CD4-positive, alpha-beta T cell treated with Interleukin-17A for 1 hour (primary cell): ENCODE measurements around the gene GRK3.

Source experiments
- DNase-seq: peaks from one replicate; pipeline ENCODE4 v3.0.0-alpha.2; 2020

The GRK3 gene

DNA sequence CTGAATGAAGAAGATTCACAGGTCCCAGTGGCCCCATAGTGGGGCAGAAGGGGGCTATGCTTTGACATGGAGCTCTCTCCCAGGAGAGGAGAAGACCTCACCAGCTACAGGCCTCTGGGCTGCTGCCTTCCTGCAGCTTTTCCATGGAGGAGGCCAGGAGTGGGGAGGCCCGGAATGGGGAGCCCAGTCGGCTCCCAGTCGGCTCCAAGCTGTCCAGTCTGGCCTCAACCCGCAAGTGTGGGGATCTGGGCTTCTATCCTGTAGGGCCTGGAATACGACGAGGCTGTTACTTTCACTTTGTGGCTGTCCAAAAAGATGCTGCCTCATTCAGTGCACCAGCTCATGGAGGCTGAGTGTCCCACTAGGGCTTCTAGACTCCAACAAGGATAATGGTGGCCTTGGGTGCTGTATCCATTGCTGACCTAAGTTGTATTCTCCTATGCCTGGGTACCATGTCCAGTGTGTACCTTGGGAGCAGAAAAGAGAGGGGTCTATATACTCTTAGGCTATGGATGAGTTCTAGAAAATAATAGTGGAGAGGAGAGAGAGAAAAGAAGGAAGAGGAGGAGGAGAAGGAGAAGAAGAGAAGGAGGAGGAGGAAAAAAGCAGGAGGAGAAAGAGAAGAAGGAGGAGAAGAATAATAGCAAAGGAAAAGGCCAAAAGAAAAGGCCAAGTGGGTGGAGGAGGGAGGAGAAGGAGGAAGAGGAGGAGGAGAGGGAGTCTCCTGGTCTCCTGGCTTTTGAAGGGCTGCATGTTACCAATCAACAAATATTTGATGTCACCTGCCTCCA is 178.6 kb downstream of the GRK3 start:
- no peak for DNase-seq

- no peak for DNase-seq
Observed at GRCh38 chr22:25744694-25745093, 180.2 kb downstream of the GRK3 start.

DNA sequence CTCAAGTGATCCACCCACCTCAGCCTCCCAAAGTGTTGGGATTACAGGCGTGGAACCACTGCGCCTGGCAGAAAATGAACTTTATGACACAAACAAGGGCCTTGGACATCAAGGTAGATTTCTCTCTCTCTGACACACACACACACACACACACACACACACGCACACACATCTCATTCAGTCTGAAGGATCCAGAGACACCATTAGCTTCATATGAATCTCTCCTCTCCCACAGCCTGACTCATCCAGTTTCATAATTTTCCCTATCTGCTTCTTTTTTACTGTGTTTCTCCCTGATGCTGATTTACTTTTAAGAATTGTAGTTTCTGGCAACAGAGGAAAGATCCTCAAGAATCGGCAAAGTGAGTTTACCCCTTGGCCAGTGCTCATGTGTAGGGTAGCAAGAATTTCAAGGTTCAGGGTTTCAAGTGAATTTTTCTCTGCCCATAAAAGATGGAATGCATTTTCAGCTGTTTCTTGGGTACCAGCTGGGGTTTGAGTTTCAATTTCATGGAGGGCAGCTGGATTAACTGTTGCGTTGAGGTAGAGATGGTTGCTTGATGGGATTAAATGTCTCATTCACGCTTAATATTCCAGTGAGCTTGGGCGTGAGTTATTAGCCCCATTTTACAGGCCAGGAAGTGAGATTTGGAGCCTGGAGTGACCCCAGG is 181.0 kb downstream of the GRK3 start:
- DNase-seq, result no peak

GRCh38 chr22:25746012-25746373 is 181.5 kb downstream of the GRK3 start:
- DNase-seq, result no peak

DNA sequence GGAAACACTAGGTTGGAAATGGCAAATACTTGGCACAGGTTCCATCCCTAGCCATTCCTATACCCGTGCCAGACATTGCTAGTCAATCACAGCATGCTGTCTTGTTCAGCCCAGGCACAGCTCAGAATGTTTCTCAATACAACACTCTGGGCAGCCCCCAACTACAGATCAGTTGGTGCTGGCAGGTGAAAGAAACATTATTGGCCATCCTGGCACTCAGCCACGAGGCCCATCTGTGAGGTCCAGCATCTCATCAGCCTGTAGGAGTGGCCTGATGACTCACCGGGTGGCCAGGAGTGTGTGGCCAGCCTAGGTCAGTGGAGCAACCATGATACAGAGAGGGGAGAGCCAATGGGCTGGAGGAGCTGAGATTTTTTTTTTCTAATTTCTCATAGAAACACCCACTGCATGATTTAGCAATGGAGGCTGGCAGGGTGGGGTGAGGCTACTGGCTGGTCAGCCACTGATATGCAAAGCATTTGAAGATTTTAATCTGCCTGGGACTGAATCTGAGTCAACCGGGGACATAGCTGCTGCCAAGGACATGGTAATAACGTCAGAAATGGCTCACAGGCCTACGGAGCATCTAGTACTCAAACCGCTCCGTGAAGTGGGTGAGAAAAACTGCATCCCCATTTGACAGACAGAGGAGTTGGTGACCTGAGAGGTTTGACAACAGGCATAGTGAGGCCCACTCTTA is 182.9 kb downstream of the GRK3 start:
- DNase-seq, result no peak

- DNase-seq, result no peak
Observed at GRCh38 chr22:25748140-25748539, 183.7 kb downstream of the GRK3 start.

DNA sequence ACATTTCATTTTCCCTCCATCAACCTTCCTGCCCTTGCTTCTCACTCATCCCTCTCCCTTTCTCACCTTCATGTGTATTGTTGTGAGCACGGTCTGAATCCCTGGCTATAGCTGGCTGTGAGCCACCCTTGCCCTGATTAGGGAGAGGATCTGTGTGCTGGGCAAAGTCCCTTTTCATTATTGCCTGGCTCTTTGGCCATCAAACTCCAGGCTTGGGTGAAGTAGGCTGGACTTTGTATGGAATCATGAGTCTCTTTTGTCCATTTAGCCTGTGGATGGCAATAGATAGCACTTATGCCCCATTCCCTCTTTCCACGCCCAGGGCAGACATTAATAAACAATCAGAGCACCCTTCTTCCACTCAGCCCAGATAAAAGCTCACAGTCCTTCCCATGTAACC is 184.2 kb downstream of the GRK3 start:
- no peak for DNase-seq

- no peak for DNase-seq
Observed at GRCh38 chr22:25749420-25750169, 185.1 kb downstream of the GRK3 start.

GRCh38 chr22:25750569-25751173 is 186.2 kb downstream of the GRK3 start:
- no peak for DNase-seq

- DNase-seq, result no peak
Observed at GRCh38 chr22:25751174-25751581, 186.7 kb downstream of the GRK3 start.

DNA sequence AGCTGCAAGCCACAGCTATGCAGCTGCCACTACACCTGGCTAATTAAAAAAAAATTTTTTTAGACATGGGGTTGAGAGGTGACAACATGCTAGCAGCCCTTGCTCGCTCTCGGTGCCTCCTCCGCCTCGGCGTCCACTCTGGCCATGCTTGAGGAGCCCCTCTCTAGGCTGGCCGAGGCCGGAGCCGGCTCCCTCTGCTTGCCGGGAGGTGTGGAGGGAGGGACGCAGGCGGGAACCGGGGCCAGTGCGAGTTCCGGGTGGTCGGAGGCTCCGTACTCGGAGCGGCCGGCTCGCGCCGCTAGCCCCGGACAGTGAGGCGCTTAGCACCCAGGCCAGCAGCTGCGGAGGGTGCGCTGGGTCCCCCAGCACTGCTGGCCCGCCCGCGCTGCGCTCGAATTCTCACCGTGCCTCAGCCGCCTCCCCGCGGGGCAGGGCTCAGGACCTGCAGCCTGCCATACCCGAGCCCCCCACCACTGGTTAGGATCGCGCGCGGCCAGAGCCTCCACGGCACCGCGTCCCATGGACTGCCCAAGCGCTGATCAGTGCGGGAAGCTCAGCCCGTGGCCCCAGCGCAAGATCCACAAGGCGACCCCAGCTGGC is 188.2 kb downstream of the GRK3 start:
- DNase-seq, result no peak

GRCh38 chr22:25753252-25753651 is 188.8 kb downstream of the GRK3 start:
- no peak for DNase-seq

GRCh38 chr22:25754527-25755202 is 190.2 kb downstream of the GRK3 start:
- DNase-seq, result no peak

DNA sequence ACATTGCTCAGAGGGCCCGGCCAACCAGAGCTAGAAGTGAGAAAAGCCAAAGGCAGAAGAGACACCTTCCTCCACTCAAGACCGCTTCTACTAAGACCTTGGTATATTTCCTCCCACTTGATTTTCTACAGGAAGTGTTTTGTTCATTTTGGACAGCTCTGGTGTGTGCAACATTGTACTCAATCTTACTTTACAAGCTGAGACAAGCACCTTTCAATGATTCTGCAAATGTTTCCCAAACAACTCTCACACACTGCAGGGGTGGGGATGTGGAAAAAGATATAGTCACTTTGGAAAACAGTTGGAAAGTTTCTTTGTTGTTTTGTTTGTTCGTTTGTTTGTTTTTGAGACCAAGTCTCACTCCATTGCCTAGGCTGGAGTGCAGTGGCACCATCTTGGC is 193.2 kb downstream of the GRK3 start:
- DNase-seq, result no peak

DNA sequence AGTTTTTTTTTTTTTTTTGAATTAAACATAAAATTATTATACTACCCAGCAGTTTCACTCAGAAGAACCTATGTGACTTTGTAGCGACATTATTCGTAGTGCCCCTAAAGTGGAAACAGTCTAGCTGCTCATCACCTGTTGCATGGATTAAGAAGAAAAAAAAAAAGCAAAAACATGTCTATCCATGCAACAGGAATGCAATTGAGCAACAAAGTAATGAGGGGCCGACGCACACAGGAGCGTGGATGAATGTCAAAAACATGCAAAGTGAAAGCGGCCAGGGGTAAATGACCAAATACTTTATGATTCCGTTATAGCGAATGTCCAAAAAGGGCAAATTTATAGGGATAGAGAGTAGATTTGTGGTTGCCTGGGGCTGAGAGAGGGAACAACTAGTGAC is 193.8 kb downstream of the GRK3 start:
- no peak for DNase-seq

- no peak for DNase-seq
Observed at GRCh38 chr22:25759825-25760231, 195.4 kb downstream of the GRK3 start.

DNA sequence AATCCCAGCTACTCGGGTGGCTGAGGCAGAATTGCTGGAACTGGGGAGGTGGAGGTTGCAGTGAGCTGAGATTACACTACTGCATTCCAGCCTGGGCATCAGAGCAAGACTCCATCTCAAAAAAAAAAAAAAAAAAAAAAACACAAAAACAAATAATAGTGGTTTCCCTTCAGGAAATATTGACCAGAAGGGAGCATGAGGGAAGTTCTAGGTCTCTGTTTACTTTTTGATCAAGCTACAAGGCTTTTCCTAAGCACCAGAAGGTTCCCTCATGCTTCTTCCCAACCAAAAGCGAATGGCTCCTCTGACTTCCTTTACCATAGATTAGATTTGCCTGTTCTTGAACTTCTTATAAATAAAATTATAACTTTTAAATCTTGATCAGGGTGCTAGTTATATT is 195.8 kb downstream of the GRK3 start:
- no peak for DNase-seq

GRCh38 chr22:25760848-25761595 is 196.5 kb downstream of the GRK3 start:
- no peak for DNase-seq

DNA sequence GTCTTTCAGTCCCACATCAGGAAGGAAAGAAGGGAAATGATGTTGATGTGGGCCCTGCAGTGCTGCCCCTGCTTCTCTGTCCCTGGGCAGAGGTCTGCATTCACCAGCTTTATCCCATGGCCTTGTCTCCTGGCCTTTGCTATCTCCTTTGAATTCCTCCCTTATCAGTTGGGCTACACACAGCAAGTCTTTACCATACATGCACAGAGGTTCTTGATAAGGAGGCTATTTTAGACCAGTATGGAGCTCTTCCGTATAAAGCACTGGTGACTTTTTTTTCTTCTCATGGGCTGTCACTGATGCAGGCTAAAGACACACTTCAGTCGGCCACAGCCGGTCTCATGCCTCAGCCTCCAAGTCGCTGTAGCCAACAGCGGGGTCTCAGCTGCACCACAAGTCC is 197.7 kb downstream of the GRK3 start:
- DNase-seq, result no peak

GRCh38 chr22:25763239-25763777 is 198.8 kb downstream of the GRK3 start:
- DNase-seq, result no peak
